ENCODE results near the gene CFAP97. TPM values are rescaled to one million over a fixed set of nuclear protein-coding genes. Genes with fewer than 3 reads are reported as not detected.

The CFAP97 gene
- total and polyA plus RNA-seq, 9 donors, result 14.1 to 57.6 (median 38.2) TPM

GRCh38 chr4:185149392-185149791, 54.4 kb downstream of the CFAP97 start:
- DNase-seq, result no peak
- H3K36me3 ChIP-seq, result no peaks in the 10 kb centered on the region
- intact Hi-C loops (cut with DNase I), result loop anchor here in 1 of 4 donors (10.0 kb wide), 1 partner anchor 45 kb away; no protein-coding TSS in a partner anchor
- H3K9me3 ChIP-seq, result no peaks in the 10 kb centered on the region
- no peak overlapping the region for H3K4me3 ChIP-seq
- no peaks in the 10 kb centered on the region for H3K27me3 ChIP-seq
- no peak overlapping the region for H3K27ac ChIP-seq
- WGBS, 3 donors, result 92 to 94% (median 93%) methylated on average over 12 of the region's 12 CpGs
- peaks cover 2% of the 10 kb centered on the region for H3K4me1 ChIP-seq (ENCODE audit: insufficient read depth)
- no peak for TF ChIP-seq CTCF (IDR thresholded peaks at IDR 0.05)
- TF ChIP-seq POLR2A (IDR thresholded peaks at IDR 0.05), result no peak
- TF ChIP-seq EP300 (IDR thresholded peaks at IDR 0.05), result no peak

GRCh38 chr4:185145572-185145971, 58.2 kb downstream of the CFAP97 start:
- no peak for DNase-seq
- H3K36me3 ChIP-seq, result no peaks in the 10 kb centered on the region
- H3K9me3 ChIP-seq, result no peaks in the 10 kb centered on the region
- H3K4me1 ChIP-seq (ENCODE audit: insufficient read depth), result no peaks in the 10 kb centered on the region
- WGBS, 3 donors, result 76 to 86% (median 82%) methylated on average over 13 of the region's 13 CpGs
- no peak overlapping the region for H3K27ac ChIP-seq
- no peak overlapping the region for H3K4me3 ChIP-seq
- intact Hi-C loops (cut with DNase I), result loop anchor here in 1 of 4 donors (10.0 kb wide), 1 partner anchor 49 kb away; no protein-coding TSS in a partner anchor
- no peaks in the 10 kb centered on the region for H3K27me3 ChIP-seq
- no peak for TF ChIP-seq CTCF (IDR thresholded peaks at IDR 0.05)
- TF ChIP-seq EP300 (IDR thresholded peaks at IDR 0.05), result no peak
- no peak for TF ChIP-seq POLR2A (IDR thresholded peaks at IDR 0.05)

- intact Hi-C loops (cut with DNase I), result loop anchor here in 1 of 4 donors (10.0 kb wide), 1 partner anchor 50 kb away; no protein-coding TSS in a partner anchor
- no peak for DNase-seq
- no peaks in the 10 kb centered on the region for H3K9me3 ChIP-seq
- TF ChIP-seq EP300 (IDR thresholded peaks at IDR 0.05), result no peak
- no peak for TF ChIP-seq POLR2A (IDR thresholded peaks at IDR 0.05)
- no peak for TF ChIP-seq CTCF (IDR thresholded peaks at IDR 0.05)
- no peaks in the 10 kb centered on the region for H3K36me3 ChIP-seq
- peaks cover under 1% of the 10 kb centered on the region for H3K4me1 ChIP-seq (ENCODE audit: insufficient read depth)
- H3K4me3 ChIP-seq, result no peak overlapping the region
- H3K27ac ChIP-seq, result no peak overlapping the region
- 90 to 94% (median 92%) methylated on average over 16 of the region's 16 CpGs for WGBS, 3 donors
- no peaks in the 10 kb centered on the region for H3K27me3 ChIP-seq
Measured at GRCh38 chr4:185144601-185145240, 59.1 kb downstream of the CFAP97 start.

- WGBS, 3 donors, result 0 to 2% (median 1%) methylated on average over 23 to 30 of the region's 30 CpGs
- Histone ChIP-seq H3K4me3 (peak overlapping the region; percentile 76), H3K36me3 (no peaks in the 10 kb centered on the region), H3K4me1 (ENCODE audit: insufficient read depth) (peaks cover 4% of the 10 kb centered on the region), H3K27ac (peak overlapping the region in 1 of 2 donors; percentile 36), H3K27me3 (no peaks in the 10 kb centered on the region), H3K9me3 (no peaks in the 10 kb centered on the region)
- intact Hi-C loops (cut with DNase I), result loop anchor here in 1 of 4 donors (10.0 kb wide), 1 partner anchor 51 kb away; no protein-coding TSS in a partner anchor
- TF ChIP-seq CTCF (IDR thresholded peaks at IDR 0.05), result no peak
- TF ChIP-seq POLR2A (IDR thresholded peaks at IDR 0.05), result no peak
- TF ChIP-seq EP300 (IDR thresholded peaks at IDR 0.05), result no peak
- DNase-seq, result peak in 3 of 5 donors; percentile 44 to 63 (median 55)
Measured at GRCh38 chr4:185143601-185143969, 60.2 kb downstream of the CFAP97 start.

Measured in ovary (tissue), 9 donors.